Measurements from ENCODE around the gene MAP7D2.
"Not testable (repeated sequence)": the region's sequence is repeated elsewhere in the genome, so short reads cannot be mapped to it uniquely, and the experiment has no call there.

Gene MAP7D2

DNA sequence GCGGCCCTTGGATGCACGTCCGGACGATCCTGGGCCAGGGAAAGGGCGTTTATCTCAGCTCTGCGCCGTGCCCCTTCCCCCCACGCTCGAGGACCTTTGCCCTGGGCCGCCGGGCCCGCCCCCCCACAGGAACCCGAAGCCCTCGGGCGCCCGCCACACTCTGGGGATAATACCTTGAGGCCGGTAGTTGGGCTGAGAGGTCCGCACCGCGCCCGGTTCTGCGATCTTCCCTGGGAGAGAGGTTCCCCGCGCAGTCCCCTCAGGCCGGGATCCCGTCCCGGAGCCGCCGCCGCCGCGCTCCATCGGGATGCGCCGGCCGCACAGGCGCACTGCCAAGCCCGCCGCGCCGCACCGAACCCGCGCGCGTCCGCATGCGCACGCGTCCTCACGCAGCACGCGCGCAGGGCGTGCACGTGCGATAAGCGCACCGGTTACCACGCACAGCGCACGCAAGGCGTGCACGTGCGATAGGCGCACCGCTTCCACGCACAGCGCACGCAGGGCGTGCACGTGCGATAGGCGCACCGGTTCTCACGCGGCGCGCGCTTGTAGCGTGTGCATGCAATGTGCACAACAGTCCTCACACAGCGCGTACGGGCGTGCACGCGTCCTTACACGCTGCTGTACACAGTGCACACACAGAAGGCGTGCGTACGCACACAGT lies at the start of gene MAP7D2:
TSS of gene MAP7D2 (minus strand) at position 331 of the 664 bp plus-strand sequence. CDS start at position 303, 28 bp downstream.
- Mint-ChIP-seq H3K36me3 (no peaks in the 10 kb centered on the region), H3K9me3 (no peaks in the 10 kb centered on the region), H3K27me3 (peaks cover 12% of the 10 kb centered on the region), H3K4me1 (no peaks in the 10 kb centered on the region), H3K4me3 (peak within 1 kb of the TSS; percentile 34), H3K27ac (no peak within 1 kb of the TSS)
- DNase-seq (ENCODE audit: low spot score in 2 of 2), result no peak
- ATAC-seq (ENCODE audit: low read depth), result no peak

DNA sequence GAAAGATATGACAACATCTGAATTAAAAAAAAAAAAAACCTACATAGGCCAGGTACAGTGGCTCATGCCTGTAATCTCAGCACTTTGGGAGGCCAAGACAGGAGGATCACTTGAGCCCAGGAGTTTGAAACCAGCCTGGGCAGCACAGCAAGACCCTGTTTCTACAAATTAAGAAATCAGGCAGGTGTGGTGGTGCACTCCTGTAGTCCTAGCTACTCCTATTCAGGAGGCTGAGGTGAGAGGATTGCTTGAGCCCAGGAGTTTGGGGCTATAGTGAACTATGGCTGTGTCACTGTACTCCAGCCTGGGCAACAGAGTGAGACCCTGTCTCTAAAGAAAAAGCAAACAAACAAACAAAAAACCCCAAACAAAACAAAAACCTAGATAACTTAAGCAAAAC lies 45.8 kb upstream of the MAP7D2 start:
- not testable (repeated sequence) for ATAC-seq (ENCODE audit: low read depth); H3K9me3 Mint-ChIP-seq; H3K4me1 Mint-ChIP-seq; H3K27ac Mint-ChIP-seq; H3K4me3 Mint-ChIP-seq; H3K27me3 Mint-ChIP-seq; DNase-seq (ENCODE audit: low spot score in 2 of 2)
- H3K36me3 Mint-ChIP-seq, result peaks cover 22% of the 10 kb centered on the region

DNA sequence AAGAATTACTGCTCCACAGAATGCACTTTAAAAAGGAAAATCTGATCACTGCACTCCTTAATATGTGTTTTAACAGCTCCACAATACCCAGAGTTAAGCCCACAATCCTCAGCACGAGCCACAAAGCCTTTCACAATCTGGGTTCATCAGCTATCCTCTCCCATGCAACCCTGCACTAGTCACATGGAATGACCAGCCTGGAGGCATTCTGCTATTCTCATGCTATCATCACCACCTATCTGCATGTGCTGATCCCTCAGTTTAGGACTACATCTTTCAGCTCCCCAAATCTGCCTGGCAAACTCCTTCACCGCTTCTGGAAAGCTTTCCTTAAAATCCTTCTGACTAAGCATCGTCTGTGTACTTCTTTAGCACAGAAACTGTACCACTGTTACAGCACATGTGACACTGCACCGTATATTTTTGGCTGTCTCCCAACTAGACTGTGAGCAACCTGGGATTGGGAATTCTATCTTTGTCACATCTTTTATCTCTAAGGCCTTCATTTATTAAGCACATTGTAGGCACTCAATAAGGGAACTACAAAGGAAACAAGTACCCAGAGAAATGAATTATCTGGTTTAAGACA lies 43.2 kb upstream of the MAP7D2 start:
- DNase-seq (ENCODE audit: low spot score in 2 of 2) (no peak), ATAC-seq (ENCODE audit: low read depth) (no peak)
- Mint-ChIP-seq H3K4me3 (no peak overlapping the region), H3K27me3 (no peaks in the 10 kb centered on the region), H3K36me3 (peaks cover 21% of the 10 kb centered on the region), H3K9me3 (no peaks in the 10 kb centered on the region), H3K4me1 (peaks cover 2% of the 10 kb centered on the region), H3K27ac (no peak overlapping the region)

DNA sequence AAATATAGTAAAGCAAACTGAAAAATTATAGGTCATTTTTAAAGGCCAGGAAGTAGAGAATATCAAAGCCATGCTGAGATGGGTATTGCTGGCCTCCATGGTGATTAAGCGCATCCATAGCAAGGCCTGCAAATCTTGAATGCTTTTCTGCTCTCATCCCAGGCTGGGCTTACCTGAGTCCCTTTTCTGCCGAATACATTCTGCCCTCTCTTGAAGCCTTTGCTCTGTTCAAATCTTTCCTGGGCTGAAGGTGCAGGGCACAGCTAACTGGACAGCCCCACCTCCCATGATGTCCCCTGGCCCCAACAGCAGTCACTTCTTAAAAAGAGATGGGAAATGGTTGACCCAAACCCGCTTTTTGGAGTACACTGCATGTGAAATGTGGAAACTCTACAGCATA lies 35.0 kb upstream of the MAP7D2 start:
- peaks cover 4% of the 10 kb centered on the region for H3K36me3 Mint-ChIP-seq

DNA sequence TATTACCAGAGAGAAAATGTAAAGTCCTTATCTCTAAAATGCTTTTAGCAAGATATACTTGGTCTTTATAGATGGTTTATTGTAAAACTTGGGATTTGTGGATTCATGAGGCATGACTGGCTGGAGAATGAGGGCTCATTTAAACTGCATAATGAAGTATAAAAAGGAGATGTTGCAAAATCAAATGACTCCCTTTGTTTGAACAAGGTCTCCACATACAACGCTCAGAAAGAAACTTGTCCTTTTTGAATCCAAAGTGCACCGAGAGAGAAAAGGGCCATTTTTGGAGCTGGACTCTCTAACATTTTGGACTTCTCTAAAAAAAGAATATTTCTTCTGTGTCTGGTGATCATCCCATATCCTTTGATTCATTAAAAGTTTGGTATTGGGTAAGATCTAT lies 32.6 kb upstream of the MAP7D2 start:
- no peaks in the 10 kb centered on the region for H3K9me3 Mint-ChIP-seq
- ATAC-seq (ENCODE audit: low read depth) (no peak), DNase-seq (ENCODE audit: low spot score in 2 of 2) (no peak)
- no peak overlapping the region for H3K4me3 Mint-ChIP-seq
- no peak overlapping the region for H3K27ac Mint-ChIP-seq
- H3K4me1 Mint-ChIP-seq, result peaks cover 4% of the 10 kb centered on the region
- H3K36me3 Mint-ChIP-seq, result peaks cover 4% of the 10 kb centered on the region
- no peaks in the 10 kb centered on the region for H3K27me3 Mint-ChIP-seq

More for the DNA sequence above, 35.0 kb upstream of the MAP7D2 start:
- DNase-seq (ENCODE audit: low spot score in 2 of 2) (no peak), ATAC-seq (ENCODE audit: low read depth) (no peak)
- no peaks in the 10 kb centered on the region for H3K27me3 Mint-ChIP-seq
- no peaks in the 10 kb centered on the region for H3K9me3 Mint-ChIP-seq
- H3K4me3 Mint-ChIP-seq, result no peak overlapping the region
- peaks cover 2% of the 10 kb centered on the region for H3K4me1 Mint-ChIP-seq
- H3K27ac Mint-ChIP-seq, result no peak overlapping the region

DNA sequence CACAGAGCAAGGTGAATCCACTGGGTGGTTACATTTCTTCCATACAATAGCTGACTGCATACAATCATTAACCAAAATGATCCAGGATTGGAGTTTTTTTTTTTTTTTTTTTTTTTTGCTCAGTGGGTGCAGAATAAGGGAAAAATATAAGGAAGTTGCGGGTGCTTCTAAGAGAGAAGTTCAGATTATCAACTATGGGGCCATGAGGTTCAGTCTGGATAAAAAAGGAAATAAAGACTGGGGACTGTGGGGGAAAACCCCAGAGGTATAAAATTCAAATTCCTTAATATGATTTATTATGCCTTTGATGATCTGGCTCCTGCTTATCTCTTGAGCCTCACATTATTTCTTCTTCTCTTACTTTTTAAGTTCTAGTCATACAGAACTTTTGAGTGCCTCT lies 30.9 kb upstream of the MAP7D2 start:
- no peaks in the 10 kb centered on the region for H3K27me3 Mint-ChIP-seq
- ATAC-seq (ENCODE audit: low read depth) (no peak), DNase-seq (ENCODE audit: low spot score in 2 of 2) (no peak)
- H3K36me3 Mint-ChIP-seq, result peaks cover 2% of the 10 kb centered on the region
- no peak overlapping the region for H3K27ac Mint-ChIP-seq
- H3K4me3 Mint-ChIP-seq, result no peak overlapping the region
- peaks cover 4% of the 10 kb centered on the region for H3K4me1 Mint-ChIP-seq
- H3K9me3 Mint-ChIP-seq, result no peaks in the 10 kb centered on the region

DNA sequence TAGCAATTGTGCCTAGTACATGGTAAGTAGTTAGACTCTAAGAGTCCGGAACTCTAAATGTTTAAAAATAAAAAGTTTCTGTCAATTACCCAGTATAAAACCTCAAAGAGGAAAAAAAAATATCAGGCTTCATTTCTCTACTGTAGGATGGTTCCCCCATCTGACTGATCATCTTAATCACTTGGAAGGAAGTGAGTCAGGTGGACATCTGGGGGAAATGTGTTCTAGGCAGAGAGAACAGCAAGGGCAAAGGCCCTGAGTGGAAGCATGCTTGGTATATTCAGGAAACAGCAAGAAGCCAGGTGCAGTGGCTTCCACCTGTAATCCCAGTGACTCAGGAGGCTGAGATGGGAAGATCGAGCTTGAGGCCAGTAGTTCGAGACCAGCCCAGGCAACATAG lies 27.8 kb upstream of the MAP7D2 start:
- H3K9me3 Mint-ChIP-seq, result no peaks in the 10 kb centered on the region
- peaks cover 4% of the 10 kb centered on the region for H3K4me1 Mint-ChIP-seq
- H3K27me3 Mint-ChIP-seq, result no peaks in the 10 kb centered on the region
- ATAC-seq (ENCODE audit: low read depth) (no peak), DNase-seq (ENCODE audit: low spot score in 2 of 2) (no peak)
- peak overlapping the region; percentile 16 for H3K27ac Mint-ChIP-seq
- peaks cover 2% of the 10 kb centered on the region for H3K36me3 Mint-ChIP-seq
- H3K4me3 Mint-ChIP-seq, result no peak overlapping the region

DNA sequence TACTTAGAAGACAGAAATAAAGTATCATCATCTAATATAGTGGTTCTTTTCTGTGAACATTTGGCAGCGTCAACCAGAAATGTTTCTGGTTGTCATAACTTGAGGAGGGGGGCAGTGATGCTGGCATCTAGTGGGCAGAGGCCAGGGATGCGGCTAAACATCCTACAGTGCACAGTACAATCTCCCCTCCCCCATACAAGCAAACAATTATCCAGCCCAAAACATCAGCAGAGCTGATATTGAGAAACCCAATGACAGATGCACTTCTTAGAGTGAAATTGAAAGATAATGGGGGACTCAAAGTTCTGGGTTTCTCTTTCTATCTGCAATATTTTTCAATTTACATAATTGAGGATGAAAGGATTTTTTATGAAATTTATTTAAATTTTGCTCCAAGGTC lies 26.9 kb upstream of the MAP7D2 start:
- Mint-ChIP-seq H3K4me3 (no peak overlapping the region), H3K27ac (no peak overlapping the region), H3K4me1 (peaks cover 8% of the 10 kb centered on the region), H3K36me3 (peaks cover 2% of the 10 kb centered on the region), H3K9me3 (no peaks in the 10 kb centered on the region), H3K27me3 (no peaks in the 10 kb centered on the region)
- ATAC-seq (ENCODE audit: low read depth) (no peak), DNase-seq (ENCODE audit: low spot score in 2 of 2) (no peak)

DNA sequence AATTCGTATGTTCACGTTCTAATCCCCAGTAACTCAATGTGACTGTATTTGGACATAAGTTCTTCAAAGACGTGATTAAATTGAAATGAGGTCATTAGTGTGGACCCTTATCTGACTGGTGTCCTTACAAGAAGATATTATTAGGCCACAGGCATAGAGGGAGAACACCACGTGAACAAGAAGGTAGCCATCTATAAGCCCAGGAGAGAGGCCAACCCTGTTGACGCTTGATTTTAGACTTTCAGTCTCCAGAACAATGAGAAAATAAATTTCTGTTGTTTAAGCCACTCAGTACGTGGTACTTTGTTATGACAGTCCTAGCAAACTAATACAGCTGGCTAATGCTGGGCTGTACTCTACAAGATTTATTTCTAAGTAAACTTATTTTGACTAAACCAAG lies 26.4 kb upstream of the MAP7D2 start:
- DNase-seq (ENCODE audit: low spot score in 2 of 2) (no peak), ATAC-seq (ENCODE audit: low read depth) (no peak)
- Mint-ChIP-seq H3K4me1 (peaks cover 6% of the 10 kb centered on the region), H3K36me3 (peaks cover 2% of the 10 kb centered on the region), H3K9me3 (no peaks in the 10 kb centered on the region), H3K4me3 (peak overlapping the region; percentile 54), H3K27me3 (no peaks in the 10 kb centered on the region), H3K27ac (no peak overlapping the region)

DNA sequence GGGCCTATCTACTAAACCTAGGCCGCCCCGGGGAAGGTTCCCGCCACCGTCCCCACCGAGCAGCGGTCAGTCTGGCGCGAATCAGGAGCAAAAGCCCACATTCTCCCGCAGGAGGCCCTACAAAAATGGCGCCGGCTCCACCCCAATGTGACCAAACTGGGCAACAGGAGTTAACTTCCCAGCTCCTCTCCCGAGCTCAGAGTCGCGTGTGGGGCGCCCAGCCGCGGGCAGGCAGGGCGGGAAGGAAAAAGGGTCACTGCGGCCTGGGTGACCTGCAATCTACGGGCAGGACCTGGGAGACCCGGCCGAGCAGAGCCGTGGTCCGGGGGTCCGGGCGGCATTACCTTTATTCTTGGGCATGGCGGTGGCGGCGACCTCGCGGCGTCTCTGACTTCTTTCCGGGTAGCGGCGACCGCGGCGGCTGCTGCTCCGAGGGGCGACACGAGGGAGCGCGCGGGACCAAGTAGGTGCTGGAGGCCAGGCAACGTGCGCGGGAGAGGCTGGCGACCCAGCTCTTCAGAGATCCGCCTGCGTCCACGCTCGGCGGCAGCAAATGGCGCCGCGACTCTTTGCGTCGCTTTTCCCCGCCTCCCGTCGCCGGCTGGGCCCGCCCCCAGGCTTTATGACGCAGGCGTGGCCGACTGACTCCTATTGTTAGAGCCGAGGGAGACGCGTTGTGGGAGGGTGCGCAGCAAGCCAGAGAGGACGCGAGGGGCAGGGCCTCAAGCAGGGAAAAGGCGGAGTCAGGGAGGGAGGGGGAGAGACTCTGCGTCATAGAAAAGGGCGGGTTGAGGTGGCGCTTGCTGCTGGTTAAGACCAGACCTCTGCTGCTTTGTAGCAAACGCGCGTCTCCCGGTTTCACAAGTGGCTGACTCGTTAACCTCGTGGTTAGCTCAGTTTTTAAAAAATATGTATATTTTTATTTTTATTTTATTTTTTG lies 24.8 kb upstream of the MAP7D2 start, which contains the start of gene EIF1AX:
TSS of gene EIF1AX (minus strand) at position 558 of the 940 bp plus-strand sequence. CDS start at position 360, 198 bp downstream.
- peak within 1 kb of the TSS; percentile 63 for H3K4me3 Mint-ChIP-seq
- H3K36me3 Mint-ChIP-seq, result peaks cover 2% of the 10 kb centered on the region
- H3K27me3 Mint-ChIP-seq, result no peaks in the 10 kb centered on the region
- DNase-seq (ENCODE audit: low spot score in 2 of 2), result peak; percentile 93 to 98
- no peaks in the 10 kb centered on the region for H3K9me3 Mint-ChIP-seq
- peak within 1 kb of the TSS; percentile 88 for H3K27ac Mint-ChIP-seq
- H3K4me1 Mint-ChIP-seq, result peaks cover 5% of the 10 kb centered on the region
- ATAC-seq (ENCODE audit: low read depth), result peak; percentile 96

DNA sequence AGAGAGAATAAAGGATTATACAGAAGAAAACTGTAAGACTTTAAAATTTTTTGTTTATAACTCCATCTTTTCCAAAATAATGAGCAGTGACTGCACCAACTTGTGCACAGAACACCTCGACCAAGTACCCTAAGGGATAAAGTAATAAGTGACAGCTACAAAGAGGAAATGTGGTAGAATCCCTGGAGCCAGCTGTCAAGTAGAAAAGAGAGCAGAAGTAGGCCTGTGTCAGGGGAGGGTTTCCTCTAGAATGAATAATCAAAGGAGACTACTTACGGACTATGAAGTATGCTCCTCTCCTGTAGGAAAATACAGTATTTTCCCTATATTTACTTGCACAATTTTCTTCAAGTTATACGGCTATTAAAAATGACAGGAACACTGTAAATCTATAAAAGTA lies 23.7 kb upstream of the MAP7D2 start:
- H3K9me3 Mint-ChIP-seq, result no peaks in the 10 kb centered on the region
- peak overlapping the region; percentile 50 for H3K27ac Mint-ChIP-seq
- ATAC-seq (ENCODE audit: low read depth) (no peak), DNase-seq (ENCODE audit: low spot score in 2 of 2) (no peak)
- no peaks in the 10 kb centered on the region for H3K27me3 Mint-ChIP-seq
- H3K4me1 Mint-ChIP-seq, result peaks cover 9% of the 10 kb centered on the region
- peak overlapping the region; percentile 63 for H3K4me3 Mint-ChIP-seq
- H3K36me3 Mint-ChIP-seq, result peaks cover 5% of the 10 kb centered on the region

DNA sequence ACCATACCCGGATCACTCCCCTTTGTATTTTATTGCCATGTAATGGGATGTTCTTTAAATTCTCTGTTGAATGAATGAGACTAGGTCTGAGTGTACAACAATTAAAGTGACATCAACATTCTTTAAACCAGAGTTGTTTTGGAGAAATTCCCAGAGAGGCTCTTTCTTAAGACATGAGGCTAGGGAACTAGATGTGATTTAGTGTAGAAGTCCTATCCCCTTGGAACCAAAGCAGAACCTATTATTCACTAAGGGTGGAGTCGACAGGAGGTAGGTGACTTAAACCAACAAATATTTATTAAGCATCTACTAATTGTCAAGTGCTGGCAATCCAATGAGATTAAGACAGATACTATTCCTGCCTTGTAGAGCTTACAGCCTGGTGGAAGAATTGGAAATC lies 23.3 kb upstream of the MAP7D2 start:
- Mint-ChIP-seq H3K4me3 (peak overlapping the region; percentile 63), H3K9me3 (no peaks in the 10 kb centered on the region), H3K4me1 (peaks cover 9% of the 10 kb centered on the region), H3K27ac (peak overlapping the region; percentile 50), H3K27me3 (no peaks in the 10 kb centered on the region), H3K36me3 (peaks cover 5% of the 10 kb centered on the region)
- DNase-seq (ENCODE audit: low spot score in 2 of 2) (no peak), ATAC-seq (ENCODE audit: low read depth) (no peak)

DNA sequence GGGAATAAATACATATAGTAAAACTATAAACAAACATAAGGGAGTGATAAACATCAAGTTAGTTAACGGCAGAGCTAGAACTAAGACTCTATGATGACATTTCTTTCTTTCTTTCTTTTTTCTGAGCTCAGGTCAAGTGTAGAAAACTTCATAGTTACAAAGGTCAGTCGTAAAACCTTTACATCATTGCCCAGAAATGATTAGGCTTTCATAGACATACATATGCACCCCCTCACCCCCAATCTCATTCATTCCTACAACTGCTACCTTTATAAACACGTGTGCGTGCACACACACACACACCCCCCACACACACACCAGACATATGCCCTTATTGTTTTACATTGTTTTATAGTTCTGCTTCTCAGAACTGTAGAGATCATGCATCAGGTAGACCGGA lies 19.2 kb upstream of the MAP7D2 start:
- DNase-seq (ENCODE audit: low spot score in 2 of 2), result no peak
- Mint-ChIP-seq H3K4me1 (peaks cover 7% of the 10 kb centered on the region), H3K4me3 (no peak overlapping the region), H3K27me3 (no peaks in the 10 kb centered on the region), H3K36me3 (peaks cover 3% of the 10 kb centered on the region), H3K27ac (no peak overlapping the region), H3K9me3 (no peaks in the 10 kb centered on the region)
- ATAC-seq (ENCODE audit: low read depth), result no peak

DNA sequence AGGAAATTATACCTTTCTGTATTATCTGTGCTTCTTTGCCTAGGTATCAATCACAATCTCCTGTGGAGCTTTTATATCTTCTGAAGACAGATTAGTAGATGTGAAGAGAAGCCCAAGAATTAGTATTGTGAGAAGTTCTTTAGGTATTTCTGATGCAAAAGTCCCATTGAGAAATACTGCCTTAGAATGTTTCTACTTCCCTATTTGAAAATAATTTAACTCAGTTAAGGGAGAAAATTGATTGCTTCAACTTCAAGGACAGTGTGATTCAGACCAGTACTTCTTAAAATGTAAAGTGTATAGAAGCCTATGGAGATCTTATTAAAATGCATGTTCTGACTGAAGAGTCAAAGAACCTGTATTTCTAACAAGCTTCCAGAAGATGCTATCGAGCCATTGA lies 16.0 kb upstream of the MAP7D2 start:
- DNase-seq (ENCODE audit: low spot score in 2 of 2), result no peak
- Mint-ChIP-seq H3K9me3 (no peaks in the 10 kb centered on the region), H3K27me3 (no peaks in the 10 kb centered on the region), H3K36me3 (peaks cover 5% of the 10 kb centered on the region), H3K27ac (no peak overlapping the region), H3K4me3 (no peak overlapping the region), H3K4me1 (peaks cover 4% of the 10 kb centered on the region)
- ATAC-seq (ENCODE audit: low read depth), result no peak
